Measurements from ENCODE around the gene CH25H.

GRCh38 chr10:89207181-89207800, at the start of gene CH25H:
- no peak for TF ChIP-seq EZH2 (IDR thresholded peaks at IDR 0.05)
- TF ChIP-seq POLR2AphosphoS5 (IDR thresholded peaks at IDR 0.05; ENCODE audit: borderline replicate concordance, low read depth, low read length) = no peak
